H1 (cell line): ENCODE results near the gene CDK3. TPM values are rescaled to one million over a fixed set of nuclear protein-coding genes. Genes with fewer than 3 reads are reported as not detected.

Experiments
- CTCF ChIA-PET: fragments of 300-600 bp; sonication (Branson Sonifier 250); formaldehyde crosslinking; loops from one replicate; lab custom pipeline; 2021; ENCODE audit not compliant: partially characterized antibody; lab: Charles Lee
- POLR2A ChIA-PET: fragments of 300-600 bp; sonication (Branson Sonifier 250); formaldehyde crosslinking; loops from one replicate; lab custom pipeline; 2021; ENCODE audit warnings: inconsistent platforms; ENCODE audit not compliant: partially characterized antibody; lab: Charles Lee
- DNase-seq, 2 experiments: peaks; one replicate each; pipeline versions ENCODE4 v3.0.0 to v3.0.0-alpha.2; 2010 to 2022; ENCODE audit warnings: low spot score in 2 of 2, low read depth in 1 of 2, mixed read lengths in 1 of 2
- FAIRE-seq: peaks from 2 replicates; lab custom pipeline; 2011; peaks lifted over from hg19 to GRCh38; lab: Jason Lieb, UNC
- H2AFZ ChIP-seq: 2 replicates; pipeline ENCODE4 v1.8.1; 2012; ENCODE audit warnings: low read length, inconsistent platforms
- H2AK5ac ChIP-seq: 2 replicates; pipeline ENCODE4 v1.6.1; 2013; ENCODE audit warnings: low read depth, low read length
- H2BK120ac ChIP-seq: replicated peaks from 2 replicates; pipeline ENCODE3; 2013; ENCODE audit warnings: low read depth, low read length, inconsistent platforms
- H2BK12ac ChIP-seq: 2 replicates; pipeline ENCODE4 v1.6.1; 2013; ENCODE audit warnings: low read depth, low read length
- H2BK15ac ChIP-seq: 2 replicates; pipeline ENCODE4 v1.6.1; 2013; ENCODE audit warnings: low read length
- H2BK20ac ChIP-seq: 2 replicates; pipeline ENCODE4 v1.6.1; 2013; ENCODE audit warnings: low read length
- H2BK5ac ChIP-seq: 2 replicates; pipeline ENCODE4 v1.6.1; 2013; ENCODE audit warnings: low read depth, low read length
- H3K14ac ChIP-seq: 2 replicates; pipeline ENCODE4 v1.6.1; 2013; ENCODE audit warnings: inconsistent platforms; ENCODE audit not compliant: insufficient read length
- H3K18ac ChIP-seq: 2 replicates; pipeline ENCODE4 v1.6.1; 2013; ENCODE audit warnings: low read length; ENCODE audit errors: extremely low read depth
- H3K23ac ChIP-seq: 2 replicates; pipeline ENCODE4 v1.6.1; 2013; ENCODE audit warnings: inconsistent platforms; ENCODE audit not compliant: insufficient read length
- H3K23me2 ChIP-seq: 2 replicates; pipeline ENCODE4 v1.6.1; 2013; ENCODE audit warnings: low read depth, low read length
- H3K27ac ChIP-seq: 2 replicates; pipeline ENCODE4 v1.6.1; 2011; ENCODE audit warnings: low read depth, low read length, inconsistent platforms
- H3K27me3 ChIP-seq, 4 experiments: replicated peaks in 1 of 4; 1 replicate in 1 of 4; 2 replicates in 3 of 4; pipeline versions ENCODE4 v1.6.1 to v1.8.1; 2011 to 2013; ENCODE audit warnings: low read length in 3 of 4, mild to moderate bottlenecking in 3 of 4, inconsistent platforms in 2 of 4, mixed read lengths in 2 of 4, moderate library complexity in 1 of 4; ENCODE audit not compliant: control insufficient read depth in 3 of 4, insufficient read depth in 3 of 4; ENCODE audit errors: extremely low read depth in 1 of 4
- H3K36me3 ChIP-seq, 4 experiments: 2 replicates each; pipeline versions ENCODE4 v1.6.1 to v1.8.1; 2011 to 2013; ENCODE audit warnings: mild to moderate bottlenecking in 4 of 4, low read length in 3 of 4, moderate library complexity in 2 of 4, control low read depth in 1 of 4, inconsistent platforms in 1 of 4; ENCODE audit not compliant: insufficient read depth in 4 of 4, control insufficient read depth in 2 of 4
- H3K4ac ChIP-seq: replicated peaks from 2 replicates; pipeline ENCODE3; 2013; ENCODE audit warnings: low read length, low read depth, mixed read lengths, inconsistent platforms; ENCODE audit not compliant: insufficient read length
- H3K4me1 ChIP-seq, 4 experiments: replicated peaks in 1 of 4; 1 replicate in 1 of 4; 2 replicates in 3 of 4; pipeline versions ENCODE4 v1.6.1 to v1.8.1; 2011 to 2013; ENCODE audit warnings: low read length in 3 of 4, inconsistent platforms in 2 of 4, mixed read lengths in 1 of 4; ENCODE audit not compliant: insufficient read depth in 4 of 4, control insufficient read depth in 3 of 4
- H3K4me2 ChIP-seq, 2 experiments: 2 replicates each; pipeline versions ENCODE4 v1.6.1 to v1.8.1; 2011 to 2013; ENCODE audit warnings: low read depth in 2 of 2, low read length in 2 of 2, control low read depth in 1 of 2, inconsistent platforms in 1 of 2, mild to moderate bottlenecking in 1 of 2; ENCODE audit not compliant: insufficient read depth in 1 of 2
- H3K4me3 ChIP-seq, 4 experiments: fragments of 200-600, 300-600 bp in 1 of 4; sonication (generic), shearing (Covaris generic), sonication (Bioruptor Twin) in 1 of 4; 2 replicates each; pipeline versions ENCODE4 v1.5.1 to v1.8.1; 2011 to 2016; ENCODE audit warnings: low read length in 4 of 4, low read depth in 3 of 4, control low read depth in 2 of 4, inconsistent platforms in 2 of 4, mild to moderate bottlenecking in 2 of 4, mixed read lengths in 1 of 4, moderate library complexity in 1 of 4; ENCODE audit not compliant: insufficient read depth in 2 of 4; ENCODE audit errors: extremely low read depth in 1 of 4
- H3K56ac ChIP-seq: replicated peaks from 2 replicates; pipeline ENCODE3; 2013; ENCODE audit warnings: low read depth, mild to moderate bottlenecking, mixed read lengths, low read length, inconsistent platforms; ENCODE audit not compliant: insufficient read length
- H3K79me1 ChIP-seq: 2 replicates; pipeline ENCODE4 v1.6.1; 2013; ENCODE audit warnings: low read depth, low read length, control low read depth
- H3K79me2 ChIP-seq, 2 experiments: 2 replicates each; pipeline versions ENCODE4 v1.6.1 to v1.8.1; 2012 to 2013; ENCODE audit warnings: low read length in 2 of 2, mild to moderate bottlenecking in 2 of 2, inconsistent platforms in 1 of 2; ENCODE audit not compliant: insufficient read depth in 2 of 2, control insufficient read depth in 1 of 2
- H3K9ac ChIP-seq, 4 experiments: replicated peaks in 1 of 4; 1 replicate in 1 of 4; 2 replicates in 3 of 4; pipeline versions ENCODE4 v1.6.1 to v1.8.1; 2011 to 2013; ENCODE audit warnings: low read depth in 3 of 4, low read length in 3 of 4, control low read depth in 2 of 4, mild to moderate bottlenecking in 2 of 4, moderate library complexity in 2 of 4, inconsistent platforms in 1 of 4; ENCODE audit errors: extremely low read depth in 1 of 4
- H3K9me3 ChIP-seq, 2 experiments: 2 replicates each; pipeline versions ENCODE4 v1.6.1 to v1.8.1; 2012 to 2013; ENCODE audit warnings: mild to moderate bottlenecking in 2 of 2, moderate library complexity in 2 of 2, control low read depth in 1 of 2, inconsistent platforms in 1 of 2, low read depth in 1 of 2, low read length in 1 of 2, mixed read lengths in 1 of 2; ENCODE audit not compliant: insufficient read depth in 2 of 2
- H4K20me1 ChIP-seq, 2 experiments: replicated peaks in 1 of 2; 2 replicates each; pipeline versions ENCODE3 to v1.8.1; 2011 to 2013; ENCODE audit warnings: inconsistent platforms in 2 of 2, low read length in 2 of 2, mild to moderate bottlenecking in 1 of 2; ENCODE audit not compliant: insufficient read depth in 2 of 2, control insufficient read depth in 1 of 2
- H4K5ac ChIP-seq: 2 replicates; pipeline ENCODE4 v1.6.1; 2013; ENCODE audit warnings: low read length, low read depth, mixed read lengths, inconsistent platforms; ENCODE audit not compliant: insufficient read length
- H4K8ac ChIP-seq: 2 replicates; pipeline ENCODE4 v1.8.0; 2013; ENCODE audit warnings: mild to moderate bottlenecking, moderate library complexity, low read length, inconsistent platforms; ENCODE audit not compliant: insufficient read depth; ENCODE audit errors: extremely low read depth
- H4K91ac ChIP-seq: replicated peaks from 2 replicates; pipeline ENCODE3; 2013; ENCODE audit warnings: low read length, mixed read lengths, inconsistent platforms; ENCODE audit not compliant: insufficient read length
- BRCA1 ChIP-seq: IDR thresholded peaks from 2 replicates; pipeline ENCODE4 v1.6.1; 2012; ENCODE audit warnings: low read depth, low read length, improper control_type of control experiment
- KDM1A ChIP-seq: fragments of 200-600, 300-600 bp; sonication (generic); IDR thresholded peaks from 2 replicates; pipeline ENCODE4 v1.7.1; 2016; ENCODE audit warnings: mild to moderate bottlenecking, low read length, borderline replicate concordance
- WGBS, 2 experiments: shearing (Covaris generic) in 1 of 2; methylation state at CpG; one replicate each; pipeline versions ENCODE4 v1.1.6 to v1.1.7; 2013 to 2015; ENCODE audit warnings: low lambda C conversion rate in 2 of 2, mixed read lengths in 2 of 2, inconsistent platforms in 1 of 2, low coverage in 1 of 2, missing lambda C conversion rate in 1 of 2; ENCODE audit not compliant: insufficient replicate concordance in 2 of 2, insufficient coverage in 1 of 2, insufficient read length in 1 of 2; ENCODE audit errors: extremely low coverage in 1 of 2, missing lambda C conversion rate in 1 of 2; 5-methylcytosine and 5-hydroxymethylcytosine counted together
- polyA plus RNA-seq, 7 experiments: library from polyadenylated mRNA; depleted of rRNA in 3 of 7; stranded (reverse) in 5 of 7; unstranded in 2 of 7; fragments of >200 nt in 5 of 7; fragments of 200-250 nt in 2 of 7; gene quantifications; 1 replicate in 5 of 7; 2 replicates in 1 of 7; 4 replicates in 1 of 7; pipeline versions ENCODE4 v1.2.1 to v1.2.3, GENCODE V29; 2011 to 2013; ENCODE audit warnings: missing spikeins in 2 of 7, mixed read lengths in 2 of 7
- total RNA-seq: library from RNA; stranded (reverse); fragmentation: NEBNext Ultra II Directional; extraction: Animal tissue kit (Norgen Biotek cat#: 25700); gene quantifications from 2 replicates; pipeline ENCODE4 v1.2.1, GENCODE V29; 2021

Gene CDK3
- total and polyA plus RNA-seq, 2 of the 8 experiments (the other 6 are each of a cell fraction or from before 2014, with no cell fraction given), result 10.0 to 14.6 TPM

GRCh38 chr17:76019833-76020467, 19.3 kb downstream of the CDK3 start:
- TF ChIP-seq BRCA1 (peak; percentile 88), KDM1A (no peak)
- H3K23ac ChIP-seq, result no peak overlapping the region
- H3K9ac ChIP-seq, result no peak overlapping the region
- H4K91ac ChIP-seq, result no peak overlapping the region
- H2BK20ac ChIP-seq, result 0 out of 2 replicates have a peak overlapping the region, but pooled peaks have one; percentile 48
- H3K4me3 ChIP-seq, result no peak overlapping the region
- H4K5ac ChIP-seq, result no peak overlapping the region
- no peak for DNase-seq
- H3K4me2 ChIP-seq, result no peak overlapping the region
- H3K56ac ChIP-seq, result no peak overlapping the region
- no peak overlapping the region for H3K27ac ChIP-seq
- H3K4ac ChIP-seq, result no peak overlapping the region
- no peaks in the 10 kb centered on the region for H3K9me3 ChIP-seq
- H3K79me1 ChIP-seq, result no peaks in the 10 kb centered on the region
- no peak overlapping the region for H3K18ac ChIP-seq
- H3K27me3 ChIP-seq, result no peaks in the 10 kb centered on the region
- CTCF ChIA-PET, result interaction anchor here (0.6 to 32.0 kb wide), 14 partner anchors 9 to 350 kb away, joined by 3 to 885 read pairs (median 3); partner anchors contain the start of genes CDK3, MRPL38 and TRIM65
- FAIRE-seq, result peak; percentile 42
- H3K4me1 ChIP-seq, result no peaks in the 10 kb centered on the region
- H3K14ac ChIP-seq, result no peak overlapping the region
- no peaks in the 10 kb centered on the region for H3K79me2 ChIP-seq
- no peak overlapping the region for H2BK5ac ChIP-seq
- WGBS, 2 experiments, result 80% methylated on average over 6 of the region's 6 CpGs; no CpG with 5 or more reads in 1 of the 2 experiments
- H4K20me1 ChIP-seq, result no peaks in the 10 kb centered on the region
- H2BK15ac ChIP-seq, result 0 out of 2 replicates have a peak overlapping the region, but pooled peaks have one; percentile 46
- no peak overlapping the region for H2BK12ac ChIP-seq
- no peaks in the 10 kb centered on the region for H3K36me3 ChIP-seq
- no peaks in the 10 kb centered on the region for H3K23me2 ChIP-seq
- H4K8ac ChIP-seq, result no peak overlapping the region
- POLR2A ChIA-PET, result interaction anchor here (0.9 to 1.9 kb wide), 3 partner anchors 9 to 14 kb away, joined by 3 to 6 read pairs (median 4); no protein-coding TSS in a partner anchor
- no peak overlapping the region for H2BK120ac ChIP-seq
- no peak overlapping the region for H2AFZ ChIP-seq
- no peak overlapping the region for H2AK5ac ChIP-seq
